Stomach smooth muscle (tissue), 2 donors: ENCODE results near the gene ABCA12.

ENCODE experiments used
- H3K27ac ChIP-seq: one replicate; pipeline ENCODE4 v1.7.0; 2013; ENCODE audit warnings: mild to moderate bottlenecking, low read length, inconsistent platforms
- H3K27me3 ChIP-seq, 2 donors: one replicate each; pipeline ENCODE4 v1.7.0; 2013; ENCODE audit warnings: low read length in 2 of 2; ENCODE audit not compliant: insufficient read depth in 2 of 2, control insufficient read depth in 1 of 2
- H3K36me3 ChIP-seq, 2 donors: one replicate each; pipeline ENCODE4 v1.7.0; 2013; ENCODE audit warnings: low read length in 2 of 2; ENCODE audit not compliant: control insufficient read depth in 2 of 2, insufficient read depth in 2 of 2
- H3K4me1 ChIP-seq: one replicate; pipeline ENCODE4 v1.7.0; 2013; ENCODE audit warnings: low read length; ENCODE audit not compliant: control insufficient read depth, insufficient read depth
- H3K4me3 ChIP-seq, 2 donors: one replicate each; pipeline ENCODE4 v1.7.0; 2013; ENCODE audit warnings: low read length in 2 of 2
- H3K9ac ChIP-seq, 2 donors: one replicate each; pipeline ENCODE4 v1.7.0; 2013; ENCODE audit warnings: low read length in 2 of 2, mild to moderate bottlenecking in 1 of 2
- H3K9me3 ChIP-seq, 2 donors: one replicate each; pipeline ENCODE4 v1.7.0; 2013; ENCODE audit warnings: low read length in 2 of 2; ENCODE audit not compliant: control insufficient read depth in 2 of 2
- donor health status: healthy.
- donor health status: Pancreatic carcinoma.

ABCA12 gene

DNA sequence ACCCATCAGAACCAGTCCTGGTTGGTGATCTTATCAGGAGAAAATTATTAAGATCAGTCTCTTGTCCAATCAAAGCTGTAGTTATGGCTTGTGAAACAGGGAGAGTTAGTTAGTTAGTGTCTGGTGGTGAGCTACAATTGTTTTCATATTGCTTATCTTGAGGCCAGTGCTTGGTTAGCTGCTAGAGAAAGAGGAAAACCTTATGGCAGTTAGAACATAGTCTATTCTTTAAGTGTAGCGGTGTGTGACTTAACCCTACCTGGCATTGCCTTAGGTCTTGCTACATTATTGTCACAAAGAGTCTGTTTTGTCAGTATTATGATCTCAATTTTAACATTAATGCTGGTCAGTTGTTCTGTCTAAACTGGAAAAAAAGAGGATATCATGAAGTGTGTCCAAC is 11.5 kb upstream of the ABCA12 start:
- no peaks in the 10 kb centered on the region for H3K36me3 ChIP-seq

DNA sequence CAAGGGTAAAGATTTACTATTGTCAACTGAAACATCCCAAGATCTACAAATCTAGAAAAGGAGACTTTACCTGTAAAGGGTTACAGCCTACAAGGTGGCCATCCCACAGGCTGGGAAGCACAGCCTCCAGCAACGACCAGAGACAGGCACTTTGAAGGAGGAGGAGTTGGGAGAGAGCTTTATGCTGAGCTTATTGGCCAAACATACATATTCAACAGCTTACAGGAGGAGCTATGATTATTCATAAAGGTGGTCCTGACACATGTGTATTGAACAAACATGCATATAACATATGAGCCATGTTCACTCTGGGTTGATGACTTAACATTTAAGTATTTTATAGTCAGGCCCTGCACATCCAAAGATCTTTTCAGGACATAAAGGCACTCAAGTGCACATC is 11.1 kb upstream of the ABCA12 start:
- H3K27me3 ChIP-seq: no peaks in the 10 kb centered on the region
- H3K4me3 ChIP-seq: no peak overlapping the region
- no peaks in the 10 kb centered on the region for H3K4me1 ChIP-seq
- no peaks in the 10 kb centered on the region for H3K9me3 ChIP-seq
- no peaks in the 10 kb centered on the region for H3K36me3 ChIP-seq
- H3K9ac ChIP-seq: no peak overlapping the region
- H3K27ac ChIP-seq: no peak overlapping the region

More for the DNA sequence above, 11.5 kb upstream of the ABCA12 start:
- Histone ChIP-seq H3K4me3 (no peak overlapping the region), H3K27me3 (no peaks in the 10 kb centered on the region), H3K9ac (no peak overlapping the region), H3K9me3 (no peaks in the 10 kb centered on the region), H3K27ac (no peak overlapping the region), H3K4me1 (no peaks in the 10 kb centered on the region)

DNA sequence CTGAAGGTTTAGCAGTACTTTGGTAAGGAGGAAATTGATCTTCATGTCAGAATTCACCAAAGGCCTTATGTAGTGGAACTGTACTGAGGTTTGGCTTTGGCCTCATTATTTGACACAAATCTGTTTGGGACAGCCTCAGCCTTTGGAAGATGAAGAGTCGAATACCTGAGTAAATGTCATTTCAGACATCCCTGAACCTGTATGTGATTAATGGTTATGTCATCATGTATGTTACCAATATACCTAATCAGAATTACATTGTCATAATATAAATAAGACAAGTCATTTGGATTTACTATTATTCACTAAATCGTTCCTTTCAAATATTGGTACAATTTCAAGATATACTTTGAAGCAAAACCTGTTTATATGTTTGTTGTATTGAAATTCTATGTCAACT is 10.6 kb upstream of the ABCA12 start:
- Histone ChIP-seq H3K27me3 (no peaks in the 10 kb centered on the region), H3K27ac (no peak overlapping the region), H3K4me1 (no peaks in the 10 kb centered on the region), H3K36me3 (no peaks in the 10 kb centered on the region), H3K9me3 (no peaks in the 10 kb centered on the region), H3K9ac (no peak overlapping the region), H3K4me3 (no peak overlapping the region)

DNA sequence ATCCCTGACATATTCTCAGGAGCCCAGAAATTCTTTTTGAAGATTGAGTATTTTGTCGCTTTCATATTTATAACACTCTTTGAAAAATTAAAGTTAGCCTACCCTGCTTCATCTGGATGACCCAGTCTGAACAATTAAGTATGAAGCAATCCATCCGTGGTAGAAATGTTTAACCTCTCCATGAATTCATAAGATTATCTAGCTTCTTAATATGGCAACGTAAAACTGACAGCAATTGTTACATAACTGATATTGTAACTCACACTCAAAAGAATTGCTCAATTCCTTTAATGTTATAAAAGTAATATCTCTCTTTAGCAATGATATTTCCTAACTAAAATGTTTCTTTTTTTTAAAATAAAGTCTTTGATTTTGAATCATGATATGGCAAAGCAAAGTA is 7.2 kb upstream of the ABCA12 start:
- Histone ChIP-seq H3K27me3 (no peaks in the 10 kb centered on the region), H3K27ac (no peak overlapping the region), H3K9me3 (no peaks in the 10 kb centered on the region), H3K4me3 (no peak overlapping the region), H3K4me1 (no peaks in the 10 kb centered on the region), H3K36me3 (no peaks in the 10 kb centered on the region), H3K9ac (no peak overlapping the region)

DNA sequence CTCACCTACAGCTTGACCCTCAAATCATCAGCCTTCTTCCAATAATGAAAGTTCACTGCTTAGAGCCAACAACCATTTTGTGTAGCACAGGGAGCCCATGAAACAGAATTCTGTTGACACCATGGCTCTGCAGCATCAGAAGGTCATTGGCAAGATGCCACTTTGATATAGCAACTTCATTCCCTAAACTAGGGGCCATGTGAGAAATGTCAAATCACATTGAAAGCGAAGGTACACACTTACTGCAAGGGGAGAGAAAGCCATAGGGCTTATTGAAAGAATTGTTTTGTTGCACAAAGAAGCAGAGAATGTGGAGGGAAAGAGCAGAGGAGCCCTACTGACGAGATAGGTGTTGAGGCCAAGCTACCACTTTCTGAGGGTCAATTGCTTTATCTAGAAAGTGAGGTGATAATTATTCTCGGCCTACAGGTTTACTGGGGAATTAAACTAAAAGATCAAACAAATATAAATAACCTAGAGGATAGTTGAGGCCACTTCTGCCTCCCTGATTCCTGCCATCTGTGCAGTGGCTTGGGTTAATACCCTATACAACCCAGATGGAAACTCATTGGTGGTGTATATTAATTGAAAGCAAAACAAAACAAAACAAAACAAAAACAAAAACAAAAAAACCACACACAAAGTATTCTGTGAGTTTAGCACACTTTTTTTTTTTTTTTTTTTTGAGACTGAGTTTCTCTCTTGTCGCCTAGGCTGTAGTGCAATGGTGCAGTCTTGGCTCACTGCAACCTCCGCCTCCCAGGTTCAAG is 5.9 kb upstream of the ABCA12 start:
- H3K9ac ChIP-seq: no peak overlapping the region
- H3K36me3 ChIP-seq: no peaks in the 10 kb centered on the region
- H3K4me1 ChIP-seq: no peaks in the 10 kb centered on the region
- no peak overlapping the region for H3K27ac ChIP-seq
- no peaks in the 10 kb centered on the region for H3K9me3 ChIP-seq
- H3K27me3 ChIP-seq: no peaks in the 10 kb centered on the region
- no peak overlapping the region for H3K4me3 ChIP-seq

DNA sequence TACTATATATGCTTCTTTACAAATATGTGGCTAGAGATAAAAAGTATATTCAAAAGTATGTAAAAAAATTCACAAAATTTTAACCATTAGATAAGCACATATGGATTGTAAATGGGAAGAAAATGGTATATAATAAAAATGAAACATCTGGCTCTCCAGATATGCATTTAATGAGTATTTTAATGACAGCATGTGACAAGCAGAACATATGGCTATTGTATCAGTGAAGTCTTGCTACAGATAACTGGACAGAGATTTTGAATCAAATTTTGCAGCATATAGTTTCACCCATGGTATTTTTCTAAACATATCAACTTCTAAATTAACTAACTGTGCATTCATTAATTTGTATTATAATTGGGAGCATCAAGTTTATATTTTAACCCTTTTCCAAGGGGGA is 5.0 kb upstream of the ABCA12 start:
- H3K9ac ChIP-seq: no peak overlapping the region
- no peak overlapping the region for H3K27ac ChIP-seq
- H3K36me3 ChIP-seq: no peaks in the 10 kb centered on the region
- H3K4me1 ChIP-seq: no peaks in the 10 kb centered on the region
- H3K4me3 ChIP-seq: no peak overlapping the region
- H3K27me3 ChIP-seq: no peaks in the 10 kb centered on the region
- no peaks in the 10 kb centered on the region for H3K9me3 ChIP-seq

DNA sequence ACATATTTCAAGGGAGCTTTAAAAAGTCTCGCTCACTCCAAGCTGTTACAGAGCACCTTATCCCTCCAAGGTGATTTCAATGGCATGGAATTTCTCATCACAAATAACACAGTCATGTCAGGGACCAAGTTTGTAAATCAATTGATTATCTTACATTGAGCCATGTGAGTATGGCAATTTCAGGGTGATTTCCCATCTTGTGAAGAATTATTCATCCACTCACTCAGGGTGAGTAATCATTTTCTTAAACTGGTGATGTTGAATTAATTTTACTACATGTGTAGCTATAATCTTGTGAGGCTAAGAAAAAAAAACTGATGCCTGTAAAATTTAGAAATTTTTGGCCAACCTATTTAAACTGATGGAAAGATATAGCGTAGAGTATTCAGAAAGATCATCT is 3.3 kb upstream of the ABCA12 start:
- no peak overlapping the region for H3K9ac ChIP-seq
- H3K27me3 ChIP-seq: no peaks in the 10 kb centered on the region
- H3K4me1 ChIP-seq: no peaks in the 10 kb centered on the region
- no peak overlapping the region for H3K27ac ChIP-seq
- H3K4me3 ChIP-seq: no peak overlapping the region
- no peaks in the 10 kb centered on the region for H3K36me3 ChIP-seq
- no peaks in the 10 kb centered on the region for H3K9me3 ChIP-seq

DNA sequence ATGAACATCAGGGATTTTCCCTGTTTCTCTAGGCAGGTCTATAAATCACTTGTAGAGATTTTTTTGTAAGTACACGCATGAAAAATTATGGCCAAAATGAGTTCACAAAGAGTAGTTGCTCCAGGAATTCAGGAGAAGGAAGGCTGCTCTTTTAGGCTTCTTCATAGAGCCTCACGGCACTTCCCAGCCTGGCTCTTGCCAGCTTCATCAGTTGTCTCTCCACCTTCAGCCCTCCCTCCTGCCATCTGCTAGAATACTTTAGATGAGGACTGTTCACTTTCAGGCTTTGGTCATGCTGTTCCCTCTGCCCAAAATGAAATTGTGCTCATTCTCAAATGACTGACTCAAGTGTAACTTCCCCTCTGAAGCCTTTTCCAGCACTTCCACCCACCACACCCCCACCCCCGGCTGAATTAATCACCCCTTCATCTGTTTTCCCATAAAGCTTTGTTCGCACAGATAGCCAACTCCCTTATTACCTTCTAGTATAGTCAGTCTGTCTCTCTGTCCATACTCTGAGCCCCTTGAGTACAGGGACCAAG is 1.8 kb upstream of the ABCA12 start:
- Histone ChIP-seq H3K36me3 (no peaks in the 10 kb centered on the region), H3K4me1 (no peaks in the 10 kb centered on the region), H3K4me3 (no peak overlapping the region), H3K9ac (no peak overlapping the region), H3K27ac (no peak overlapping the region), H3K9me3 (no peaks in the 10 kb centered on the region), H3K27me3 (no peaks in the 10 kb centered on the region)

DNA sequence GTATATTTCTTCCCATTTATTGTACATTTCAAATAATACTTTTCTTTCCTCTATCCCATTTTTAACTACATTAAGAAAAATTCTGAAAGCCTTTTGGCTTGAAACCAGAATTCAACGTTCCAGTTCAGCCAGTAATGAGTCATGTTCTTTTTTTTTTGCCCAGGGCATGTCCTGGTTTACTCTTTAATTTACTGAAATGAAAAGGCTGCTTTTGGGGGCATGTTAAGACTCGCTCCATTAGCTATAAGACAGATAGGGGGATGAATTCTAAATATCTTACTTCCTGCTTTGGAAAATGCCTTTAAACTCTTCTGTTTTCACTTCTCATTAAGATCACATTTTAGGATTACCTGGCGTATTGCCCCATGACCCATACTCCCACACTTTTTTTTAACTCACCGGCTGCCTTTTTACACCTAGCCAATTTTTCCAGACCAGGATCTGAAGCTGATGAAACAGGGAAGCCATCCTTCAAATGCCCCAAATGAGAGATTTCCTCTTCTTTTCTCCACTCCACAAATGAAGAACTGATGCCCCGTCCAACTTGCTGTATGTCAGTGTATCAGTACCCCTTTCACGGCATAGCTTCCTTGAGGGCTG is 585 bp downstream of the ABCA12 start:
- Histone ChIP-seq H3K27ac (no peak overlapping the region), H3K4me3 (no peak overlapping the region), H3K9me3 (no peaks in the 10 kb centered on the region), H3K27me3 (no peaks in the 10 kb centered on the region), H3K36me3 (no peaks in the 10 kb centered on the region), H3K9ac (no peak overlapping the region), H3K4me1 (no peaks in the 10 kb centered on the region)

DNA sequence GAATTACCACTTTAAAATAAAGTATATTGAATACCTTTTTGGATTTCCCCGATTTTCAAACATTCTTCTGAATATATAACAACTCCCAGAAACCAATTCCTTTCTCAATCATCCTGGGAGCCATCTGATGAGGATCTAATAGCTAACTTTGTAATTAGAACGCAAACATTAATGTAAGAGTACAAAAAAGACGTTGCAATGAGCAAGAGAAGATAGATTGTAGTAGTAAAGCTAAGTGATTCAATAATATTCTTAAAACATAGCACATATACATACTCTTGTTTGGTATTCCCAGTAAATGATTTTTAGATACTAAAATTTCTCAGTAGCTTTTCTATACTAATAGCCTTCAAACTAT is 1.1 kb downstream of the ABCA12 start:
- H3K9me3 ChIP-seq: no peaks in the 10 kb centered on the region
- H3K27me3 ChIP-seq: no peaks in the 10 kb centered on the region
- no peak overlapping the region for H3K4me3 ChIP-seq
- no peak overlapping the region for H3K27ac ChIP-seq
- no peaks in the 10 kb centered on the region for H3K4me1 ChIP-seq
- no peaks in the 10 kb centered on the region for H3K36me3 ChIP-seq
- no peak overlapping the region for H3K9ac ChIP-seq

DNA sequence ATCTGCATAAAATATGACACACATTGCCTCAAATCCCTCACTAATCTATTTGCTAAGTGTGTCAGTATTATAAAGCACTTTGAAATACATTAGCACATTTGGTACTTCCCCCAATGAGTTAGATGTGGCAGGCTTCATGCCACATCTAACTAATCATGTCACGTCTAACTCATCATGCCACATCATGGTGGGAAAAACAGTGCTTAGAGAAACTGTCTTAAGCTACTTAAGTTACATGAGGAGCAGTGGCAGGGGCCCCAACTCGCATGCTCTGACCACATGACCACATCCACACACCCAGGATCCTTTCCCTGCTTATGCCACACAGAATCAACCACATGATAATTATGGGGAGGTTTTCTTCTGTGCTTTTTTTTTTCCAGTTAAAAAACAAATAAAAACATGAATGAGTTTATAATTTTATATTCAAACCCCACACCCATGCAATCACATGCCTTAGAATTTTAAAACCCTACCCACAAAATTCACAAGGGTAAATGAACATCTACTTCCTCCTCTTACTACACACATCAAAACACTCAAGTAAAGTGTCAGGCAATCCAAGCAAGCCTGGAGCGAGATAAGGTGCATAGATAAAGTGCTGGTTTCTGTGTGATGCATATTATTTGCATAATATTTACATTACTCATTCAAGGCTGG is 1.6 kb downstream of the ABCA12 start:
- Histone ChIP-seq H3K4me3 (no peak overlapping the region), H3K9ac (no peak overlapping the region), H3K27me3 (no peaks in the 10 kb centered on the region), H3K27ac (no peak overlapping the region), H3K4me1 (no peaks in the 10 kb centered on the region), H3K36me3 (no peaks in the 10 kb centered on the region), H3K9me3 (no peaks in the 10 kb centered on the region)
